ENCODE measurements around the gene SIPA1L2.

Gene SIPA1L2

DNA sequence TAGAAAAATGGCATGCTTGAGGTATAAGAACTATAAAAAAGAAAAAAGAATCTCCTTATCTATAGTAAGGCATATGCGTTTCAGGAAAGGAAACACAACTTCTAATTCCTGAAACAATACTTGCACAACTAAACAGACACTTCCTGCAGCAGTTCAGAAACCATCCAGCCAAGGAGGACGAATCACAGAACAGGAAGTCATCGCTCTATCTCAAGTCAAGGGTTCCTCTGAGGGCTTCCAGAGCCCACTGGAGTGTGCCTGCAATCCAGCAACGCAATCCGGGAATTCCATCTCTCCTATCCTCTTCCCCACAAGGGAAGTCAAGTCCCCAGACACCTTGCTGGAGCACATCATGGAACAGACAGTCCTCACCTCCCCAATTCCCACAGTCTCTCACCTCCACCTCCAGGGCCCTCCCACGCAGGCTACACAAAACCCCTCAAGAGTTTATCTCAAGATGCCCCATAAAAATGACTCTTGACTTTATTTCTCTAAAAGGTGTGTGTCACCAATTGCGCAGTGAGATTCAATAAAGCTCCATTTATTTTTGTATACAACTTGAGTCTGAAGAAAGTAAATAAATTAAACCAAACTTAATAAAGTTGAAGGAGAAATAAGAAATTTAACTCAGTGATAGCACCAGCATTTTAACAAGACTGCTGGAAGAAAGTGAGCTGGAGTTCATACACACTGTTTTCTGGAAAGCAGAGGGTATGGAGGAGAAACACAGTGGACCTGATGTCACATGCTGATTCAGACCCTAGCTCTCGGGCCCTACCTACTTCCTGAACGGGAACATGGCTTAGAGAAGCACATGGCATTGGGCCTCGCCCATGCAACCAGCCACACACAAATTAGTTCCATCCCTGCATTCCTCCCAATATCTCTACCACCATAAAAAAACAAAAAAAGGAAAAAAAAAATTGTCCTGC, 39.9 kb downstream of the SIPA1L2 start:
- DNase-seq: no peak

DNA sequence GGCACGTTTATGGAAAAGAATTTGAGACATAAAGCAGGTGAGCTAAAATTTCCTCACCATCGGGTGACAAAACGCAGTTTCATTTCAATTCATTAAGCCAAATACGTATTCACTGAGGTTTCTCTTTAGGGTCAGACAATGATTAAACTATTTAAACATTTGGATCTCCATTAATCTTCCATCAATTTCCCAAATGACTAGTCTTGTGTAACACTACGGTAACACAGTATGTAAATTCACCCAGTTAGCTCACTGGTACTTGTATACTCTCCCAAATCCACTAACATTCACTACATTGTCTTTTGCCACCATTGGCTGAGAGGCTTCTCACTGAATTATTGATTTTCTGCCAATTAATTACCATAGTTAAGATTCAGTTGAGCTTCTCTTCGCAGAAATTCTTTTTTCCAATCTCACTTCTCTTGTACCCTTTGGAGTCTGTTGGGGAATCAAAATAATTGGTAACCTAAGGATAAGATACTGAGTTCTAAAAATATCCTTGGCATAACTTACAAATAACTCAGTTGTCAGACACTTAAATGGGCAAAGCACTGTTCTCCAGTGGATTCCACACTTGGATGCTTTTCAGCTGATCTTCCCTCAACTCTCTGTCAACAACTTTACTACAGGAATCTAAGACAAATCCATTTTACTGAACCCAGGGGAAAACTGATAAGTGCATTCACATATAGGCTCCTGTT, 40.7 kb downstream of the SIPA1L2 start:
- no peak for DNase-seq

DNA sequence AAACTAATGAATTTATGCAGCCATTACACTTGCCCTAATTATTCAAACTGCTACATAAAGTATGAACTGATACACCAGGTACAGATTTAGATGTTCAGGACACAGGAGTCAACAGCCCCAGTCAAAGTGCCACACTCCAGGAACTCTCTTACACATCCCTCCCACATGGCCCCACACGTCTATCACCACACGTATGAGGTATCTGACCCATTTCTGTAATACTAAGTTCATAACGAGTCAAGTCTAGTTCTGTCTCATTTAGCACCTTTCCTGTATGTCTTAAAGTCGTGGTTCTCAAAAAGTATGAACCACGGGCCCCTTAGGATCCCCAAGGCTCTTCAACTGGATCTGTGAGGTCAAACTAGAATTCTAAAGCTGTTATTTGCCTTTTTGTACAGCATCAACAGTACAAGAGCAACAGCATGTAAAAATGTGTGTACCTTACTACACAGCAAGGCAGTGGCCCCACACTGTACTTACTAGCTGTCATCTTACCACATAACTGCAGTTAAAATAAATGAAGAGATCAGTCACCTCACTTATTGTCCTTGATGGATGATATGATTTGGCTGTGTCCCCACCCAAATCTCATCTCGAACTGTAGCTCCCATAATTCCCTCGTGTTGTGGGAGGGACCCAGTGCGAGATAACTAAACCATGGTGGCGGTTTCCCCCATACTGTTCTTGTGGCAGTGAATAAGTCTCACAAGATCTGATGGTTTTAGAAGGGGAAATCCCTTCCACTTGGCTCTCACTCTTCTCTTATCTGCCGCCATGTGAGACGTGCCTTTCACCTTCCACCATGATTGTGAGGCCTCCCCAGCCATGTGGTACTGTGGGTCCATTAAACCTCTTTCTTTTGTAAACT, 42.6 kb downstream of the SIPA1L2 start:
- DNase-seq: no peak

DNA sequence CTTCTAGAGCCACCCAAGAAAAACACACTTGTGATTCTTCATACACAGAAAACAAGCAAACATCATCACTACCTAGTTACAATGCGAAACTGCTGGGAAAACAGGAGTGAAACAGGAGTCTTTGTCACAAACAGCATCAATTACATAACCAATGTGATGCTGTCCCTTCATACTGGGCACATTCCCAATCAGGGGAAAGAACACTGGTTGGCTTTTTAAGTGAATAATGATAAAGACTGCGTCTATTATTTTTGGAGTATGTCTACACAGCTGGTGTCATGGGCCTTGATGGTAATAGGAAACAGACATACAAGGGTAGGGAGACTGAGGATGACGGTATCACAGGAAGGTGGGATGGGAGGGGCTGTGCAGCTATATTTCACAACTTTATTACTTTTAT, 43.3 kb downstream of the SIPA1L2 start:
- DNase-seq: no peak

DNA sequence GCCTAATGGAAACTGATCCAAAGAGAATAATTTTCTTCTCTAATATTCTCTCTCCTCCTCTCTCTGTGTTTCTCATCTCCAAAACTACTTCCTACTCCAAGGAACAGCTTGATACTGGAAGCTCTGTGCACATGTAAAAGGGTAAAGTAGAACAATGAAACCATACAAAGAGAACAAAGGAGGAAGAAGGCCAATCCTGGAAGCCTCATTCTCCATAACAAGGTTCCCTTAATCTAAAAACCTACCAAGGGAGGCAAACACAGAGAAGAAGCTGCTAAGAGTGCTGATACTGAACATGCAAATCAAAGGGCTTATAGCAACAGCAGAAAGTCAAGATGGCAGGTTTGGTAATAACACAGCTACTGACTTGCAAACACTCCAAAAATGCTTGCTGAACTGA, 44.4 kb downstream of the SIPA1L2 start:
- no peak for DNase-seq

DNA sequence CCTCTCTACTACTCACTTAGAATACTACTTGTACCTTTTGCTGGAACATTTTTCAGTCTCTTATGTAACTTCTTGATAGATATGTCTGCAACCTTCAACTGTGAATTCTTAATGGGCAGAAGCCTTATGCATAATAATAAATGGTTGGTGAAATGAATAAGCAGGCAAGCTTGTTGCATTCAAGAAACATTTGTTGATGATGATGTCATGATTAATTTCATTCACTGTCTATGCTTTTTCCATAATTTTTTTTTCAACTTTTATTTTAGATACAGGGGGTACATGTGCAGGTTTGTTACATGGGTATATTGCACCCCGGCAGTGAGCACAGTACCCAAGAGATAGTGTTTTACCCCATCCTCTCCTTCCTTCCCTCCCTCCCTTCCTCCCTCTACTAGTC, 48.0 kb downstream of the SIPA1L2 start:
- DNase-seq: no peak

Measured in stimulated activated naive CD4-positive, alpha-beta T cell (primary cell).